SU-DHL-6 (cell line): ENCODE results near the gene ADAMTS19.

Experiments used
- CTCF ChIP-seq: fragments of 200-600 bp; sonication (generic); IDR thresholded peaks from one replicate; pipeline ENCODE4 v1.5.1; 2017; ENCODE audit warnings: antibody characterized with exemption, mild to moderate bottlenecking, low read length, moderate library complexity; ENCODE audit not compliant: insufficient read depth, poor library complexity, severe bottlenecking
- EZH2phosphoT487 ChIP-seq: fragments of 200-600 bp; sonication (generic), shearing (Covaris generic); conservative IDR thresholded peaks from 2 replicates; pipeline ENCODE4 v1.6.1; 2018; ENCODE audit warnings: mild to moderate bottlenecking, antibody characterized with exemption, low read length, moderate library complexity, mixed read lengths

- no peak for TF ChIP-seq CTCF
- no peak for TF ChIP-seq EZH2phosphoT487
These were observed at the start of gene ADAMTS19 for GRCh38 chr5:129459777-129460671.
